Gastroesophageal sphincter (tissue), 4 donors: ENCODE data around the gene RIMS3. TPM values are rescaled to one million over a fixed set of nuclear protein-coding genes. Genes with fewer than 3 reads are reported as not detected.

Experiments
- ATAC-seq: fragments of 150-250 bp; one replicate; pipeline ENCODE4 v1.9.1; 2016; ENCODE audit warnings: mild to moderate bottlenecking, moderate library complexity
- H3K27ac ChIP-seq, 4 donors: fragments of 200-600 bp; sonication (generic) in 3 of 4; 1 replicate in 3 of 4; 2 replicates in 1 of 4; pipeline ENCODE4 v1.5.1; 2016 to 2019
- H3K27me3 ChIP-seq: fragments of 200-600 bp; sonication (generic); one replicate; pipeline ENCODE4 v1.5.1; 2019
- H3K36me3 ChIP-seq, 2 donors: fragments of 200-600 bp; sonication (generic); one replicate each; pipeline ENCODE4 v1.5.1; 2019; ENCODE audit warnings: control low read depth in 1 of 2
- H3K4me1 ChIP-seq, 3 donors: fragments of 200-600 bp; sonication (generic); 1 replicate in 2 of 3; 2 replicates in 1 of 3; pipeline ENCODE4 v1.5.1; 2016 to 2019; ENCODE audit warnings: control low read depth in 2 of 3
- H3K4me3 ChIP-seq, 2 donors: fragments of 200-600 bp; sonication (generic); one replicate each; pipeline ENCODE4 v1.5.1; 2019; ENCODE audit warnings: mild to moderate bottlenecking in 1 of 2, moderate library complexity in 1 of 2
- H3K9me3 ChIP-seq, 3 donors: fragments of 200-600 bp; sonication (generic); one replicate each; pipeline ENCODE4 v1.5.1; 2017 to 2019; ENCODE audit warnings: control low read depth in 2 of 3
- EP300 ChIP-seq: sonication (generic); formaldehyde crosslinking; IDR thresholded peaks from one replicate; pipeline ENCODE4 v1.6.1; 2017; ENCODE audit warnings: antibody characterized with exemption, mild to moderate bottlenecking
- POLR2A ChIP-seq, 2 donors: fragments of 450-650 bp; IDR thresholded peaks; one replicate each; pipeline ENCODE4 v1.6.1; 2017; ENCODE audit warnings: antibody characterized with exemption in 2 of 2, mild to moderate bottlenecking in 2 of 2, moderate library complexity in 1 of 2
- POLR2AphosphoS5 ChIP-seq: sonication (generic); formaldehyde crosslinking; IDR thresholded peaks from one replicate; pipeline ENCODE4 v1.6.1; 2017; ENCODE audit warnings: antibody characterized with exemption
- WGBS, 2 donors: methylation state at CpG; one replicate each; pipeline ENCODE4 v1.1.5; 2018; ENCODE audit warnings: low coverage in 1 of 2; 5-methylcytosine and 5-hydroxymethylcytosine counted together
- total RNA-seq, 4 donors: library from RNA; depleted of rRNA; stranded (reverse); fragments of >200 nt; gene quantifications; one replicate each; pipeline ENCODE4 v1.1.0, GENCODE V29; 2016
- TF ChIP-seq, protein P1 (sequence below), 4 experiments: fragments of 200-600 bp in 2 of 4; fragments of 450-650 bp in 2 of 4; sonication (generic) in 1 of 4; IDR thresholded peaks; one replicate each; pipeline ENCODE4 v1.5.1; 2017 to 2019; ENCODE audit warnings: antibody characterized with exemption in 4 of 4, mild to moderate bottlenecking in 2 of 4, moderate library complexity in 2 of 4

Gene RIMS3
- total RNA-seq, 4 donors from 2014 or later = 4.4 to 23.6 (median 10.0) TPM

DNA sequence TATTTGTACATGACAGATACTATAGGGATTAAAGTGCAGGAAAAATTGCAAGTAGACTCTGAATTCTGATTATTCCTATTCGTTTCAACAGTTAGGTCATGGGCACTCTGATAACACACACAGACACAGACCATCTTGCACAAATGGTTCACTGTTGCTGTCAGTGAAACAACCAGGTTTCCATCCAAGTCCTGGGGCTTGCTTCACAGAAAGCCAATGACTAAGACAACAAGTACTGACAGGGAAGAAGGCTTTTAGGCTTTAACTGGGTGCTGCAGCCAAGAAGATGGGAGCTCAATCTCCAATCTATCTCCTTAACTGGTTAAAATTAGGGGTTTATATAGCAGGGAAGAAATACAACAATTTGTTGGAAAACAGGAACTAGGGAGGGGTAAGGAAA lies 57.6 kb downstream of the RIMS3 start:
- H3K4me1 ChIP-seq = peaks cover 0 to 6% (median 0%) of the 10 kb centered on the region in 3 donors
- H3K4me3 ChIP-seq = no peak overlapping the region
- TF ChIP-seq, protein P1, sequence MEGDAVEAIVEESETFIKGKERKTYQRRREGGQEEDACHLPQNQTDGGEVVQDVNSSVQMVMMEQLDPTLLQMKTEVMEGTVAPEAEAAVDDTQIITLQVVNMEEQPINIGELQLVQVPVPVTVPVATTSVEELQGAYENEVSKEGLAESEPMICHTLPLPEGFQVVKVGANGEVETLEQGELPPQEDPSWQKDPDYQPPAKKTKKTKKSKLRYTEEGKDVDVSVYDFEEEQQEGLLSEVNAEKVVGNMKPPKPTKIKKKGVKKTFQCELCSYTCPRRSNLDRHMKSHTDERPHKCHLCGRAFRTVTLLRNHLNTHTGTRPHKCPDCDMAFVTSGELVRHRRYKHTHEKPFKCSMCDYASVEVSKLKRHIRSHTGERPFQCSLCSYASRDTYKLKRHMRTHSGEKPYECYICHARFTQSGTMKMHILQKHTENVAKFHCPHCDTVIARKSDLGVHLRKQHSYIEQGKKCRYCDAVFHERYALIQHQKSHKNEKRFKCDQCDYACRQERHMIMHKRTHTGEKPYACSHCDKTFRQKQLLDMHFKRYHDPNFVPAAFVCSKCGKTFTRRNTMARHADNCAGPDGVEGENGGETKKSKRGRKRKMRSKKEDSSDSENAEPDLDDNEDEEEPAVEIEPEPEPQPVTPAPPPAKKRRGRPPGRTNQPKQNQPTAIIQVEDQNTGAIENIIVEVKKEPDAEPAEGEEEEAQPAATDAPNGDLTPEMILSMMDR (IDR thresholded peaks at IDR 0.05) = no peak
- TF ChIP-seq POLR2A (IDR thresholded peaks at IDR 0.05) = no peak
- H3K27me3 ChIP-seq = no peaks in the 10 kb centered on the region
- no peaks in the 10 kb centered on the region for H3K36me3 ChIP-seq
- H3K27ac ChIP-seq = no peak overlapping the region
- no peak for ATAC-seq
- no peaks in the 10 kb centered on the region for H3K9me3 ChIP-seq
- WGBS, 2 donors = 56% methylated on average over 1 of the region's 1 CpG; no CpG with 5 or more reads in 1 of the 2 donors

- Histone ChIP-seq H3K27ac (no peak overlapping the region), H3K4me3 (no peak overlapping the region), H3K27me3 (no peaks in the 10 kb centered on the region), H3K9me3 (no peaks in the 10 kb centered on the region), H3K36me3 (no peaks in the 10 kb centered on the region), H3K4me1 (no peaks in the 10 kb centered on the region)
- TF ChIP-seq POLR2A (IDR thresholded peaks at IDR 0.05) (no peak), POLR2AphosphoS5 (no peak), EP300 (no peak)
- TF ChIP-seq, protein P1 (IDR thresholded peaks at IDR 0.05) = no peak
- no peak for ATAC-seq
- 61 to 67% methylated on average over 2 of the region's 2 CpGs for WGBS, 2 donors
Measured at GRCh38 chr1:40606978-40607377, 58.5 kb downstream of the RIMS3 start.

GRCh38 chr1:40606194-40606593 lies 59.3 kb downstream of the RIMS3 start:
- no peak overlapping the region for H3K4me3 ChIP-seq
- no peaks in the 10 kb centered on the region for H3K4me1 ChIP-seq
- TF ChIP-seq POLR2AphosphoS5 = no peak
- no peak for TF ChIP-seq POLR2A (IDR thresholded peaks at IDR 0.05)
- TF ChIP-seq EP300 = no peak
- TF ChIP-seq, protein P1 (IDR thresholded peaks at IDR 0.05) = no peak
- ATAC-seq = no peak
- H3K36me3 ChIP-seq = no peaks in the 10 kb centered on the region
- H3K27me3 ChIP-seq = no peaks in the 10 kb centered on the region
- 47 to 69% methylated on average over 3 of the region's 3 CpGs for WGBS, 2 donors
- no peaks in the 10 kb centered on the region for H3K9me3 ChIP-seq
- no peak overlapping the region for H3K27ac ChIP-seq

DNA sequence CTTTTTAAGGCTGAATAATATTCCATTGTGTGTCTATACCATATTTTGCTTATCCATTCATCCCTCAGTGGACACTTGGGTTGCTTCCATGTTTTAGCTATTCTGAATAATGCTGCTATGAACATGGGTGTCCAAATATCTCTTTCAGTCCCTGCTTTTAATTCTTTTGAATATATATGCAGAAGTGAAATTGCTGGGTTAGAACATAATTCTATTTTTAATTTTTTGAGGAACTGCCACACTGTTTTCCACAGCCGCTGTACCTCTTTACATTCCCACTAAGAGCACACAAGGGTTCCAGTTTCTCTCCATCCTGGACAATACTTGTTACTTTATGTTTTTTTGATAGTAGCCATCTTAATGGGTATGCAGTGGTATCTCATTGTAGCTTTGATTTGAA lies 65.6 kb downstream of the RIMS3 start:
- Histone ChIP-seq H3K36me3 (no peaks in the 10 kb centered on the region), H3K9me3 (no peaks in the 10 kb centered on the region), H3K4me1 (no peaks in the 10 kb centered on the region), H3K4me3 (no peak overlapping the region), H3K27me3 (peaks cover 10% of the 10 kb centered on the region), H3K27ac (no peak overlapping the region)
- TF ChIP-seq, protein P1 (IDR thresholded peaks at IDR 0.05) = no peak
- no peak for TF ChIP-seq EP300
- no peak for TF ChIP-seq POLR2A (IDR thresholded peaks at IDR 0.05)
- TF ChIP-seq POLR2AphosphoS5 = no peak
- WGBS, 2 donors = 85 to 88% methylated on average over 1 of the region's 1 CpG
- no peak for ATAC-seq

DNA sequence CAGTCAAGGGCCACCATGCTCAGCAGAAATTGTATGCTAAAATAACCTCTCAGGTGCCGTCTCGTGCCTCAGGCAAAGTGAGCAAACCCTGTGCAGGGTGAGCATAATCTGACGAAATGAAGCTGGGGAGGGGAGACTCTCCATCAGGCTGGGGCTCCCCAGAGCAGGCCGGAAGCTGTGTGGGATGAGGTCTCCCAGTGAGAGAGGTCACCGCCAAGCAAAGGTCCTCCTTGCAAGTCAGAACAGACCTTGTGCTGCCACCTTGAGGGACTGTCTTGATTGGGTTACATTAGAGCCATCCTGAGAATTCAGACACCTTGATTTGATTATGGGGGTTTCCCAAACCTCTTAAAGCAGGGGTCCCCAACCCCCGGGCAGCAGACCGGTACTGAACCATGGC lies 69.9 kb downstream of the RIMS3 start:
- ATAC-seq = no peak
- TF ChIP-seq, protein P1 (IDR thresholded peaks at IDR 0.05) = no peak
- TF ChIP-seq POLR2AphosphoS5 (no peak), EP300 (no peak), POLR2A (IDR thresholded peaks at IDR 0.05) (no peak)
- Histone ChIP-seq H3K9me3 (no peaks in the 10 kb centered on the region), H3K27ac (no peak overlapping the region), H3K4me1 (peaks cover 0 to 8% (median 0%) of the 10 kb centered on the region in 3 donors), H3K36me3 (no peaks in the 10 kb centered on the region), H3K4me3 (no peak overlapping the region), H3K27me3 (peaks cover 10% of the 10 kb centered on the region)
- WGBS, 2 donors = no CpG with 5 or more reads among the region's 7 CpGs
